ENCODE results near the gene NEK4. TPM values are rescaled to one million over a fixed set of nuclear protein-coding genes. Genes with fewer than 3 reads are reported as not detected.
"Not testable (repeated sequence)": the region's sequence is repeated elsewhere in the genome, so short reads cannot be mapped to it uniquely, and the experiment has no call there.

The NEK4 gene
- total RNA-seq, 1 experiment from 2014 or later = 17.7 TPM

DNA sequence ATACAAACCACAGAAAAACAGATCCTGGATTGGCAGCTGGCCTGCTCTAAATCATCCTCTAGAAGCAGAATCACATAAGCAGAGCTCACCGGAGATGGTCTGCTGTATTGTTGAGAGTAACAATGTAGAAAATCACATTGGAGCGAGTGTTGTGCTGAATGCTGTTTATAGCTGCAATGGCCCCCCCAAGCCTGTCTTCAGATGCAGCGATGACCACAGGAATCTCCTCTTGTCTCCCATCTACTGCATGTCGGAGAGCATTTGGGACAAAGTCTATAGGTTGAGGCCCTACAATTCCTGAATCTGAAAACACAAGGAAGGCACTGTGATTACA lies 73.1 kb downstream of the NEK4 start:
- DNase-seq (ENCODE audit: low read depth) = no peak

DNA sequence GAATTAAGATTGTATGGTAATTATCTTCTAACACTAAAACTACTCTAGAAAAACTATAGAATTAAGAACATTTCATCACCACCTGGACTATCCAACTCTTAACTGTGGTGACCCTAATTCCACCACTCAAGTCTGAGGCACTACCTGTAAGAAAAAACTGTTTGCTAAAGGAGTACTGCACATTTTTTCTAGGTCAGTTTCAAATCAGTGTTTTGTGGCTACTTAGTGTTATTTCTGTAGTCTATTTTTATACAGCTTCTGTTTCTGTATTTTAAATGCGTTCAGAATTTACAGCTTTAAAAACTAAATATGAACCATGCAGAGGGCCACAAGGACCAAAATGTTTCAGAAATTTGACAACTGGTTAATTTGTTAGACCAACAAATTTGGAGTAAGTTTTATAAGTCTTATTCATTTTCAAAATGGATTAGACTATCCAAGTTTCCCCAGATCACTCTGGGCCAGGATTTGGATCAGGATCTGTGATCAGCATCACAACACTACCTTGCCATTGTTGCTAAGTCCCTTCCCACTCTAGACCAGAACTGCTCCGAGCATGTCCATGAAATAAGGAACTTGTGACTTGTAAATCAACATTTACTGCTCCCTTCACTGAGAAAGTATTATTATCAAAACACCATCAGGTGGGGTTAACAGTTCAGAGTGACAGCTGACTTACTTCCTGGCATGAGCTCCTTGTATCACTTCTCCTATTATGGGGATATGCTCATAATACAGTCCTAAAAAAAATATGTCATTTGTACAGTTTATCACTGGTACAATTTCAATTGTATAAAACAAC lies 73.7 kb downstream of the NEK4 start:
- no peak for DNase-seq (ENCODE audit: low read depth)

DNA sequence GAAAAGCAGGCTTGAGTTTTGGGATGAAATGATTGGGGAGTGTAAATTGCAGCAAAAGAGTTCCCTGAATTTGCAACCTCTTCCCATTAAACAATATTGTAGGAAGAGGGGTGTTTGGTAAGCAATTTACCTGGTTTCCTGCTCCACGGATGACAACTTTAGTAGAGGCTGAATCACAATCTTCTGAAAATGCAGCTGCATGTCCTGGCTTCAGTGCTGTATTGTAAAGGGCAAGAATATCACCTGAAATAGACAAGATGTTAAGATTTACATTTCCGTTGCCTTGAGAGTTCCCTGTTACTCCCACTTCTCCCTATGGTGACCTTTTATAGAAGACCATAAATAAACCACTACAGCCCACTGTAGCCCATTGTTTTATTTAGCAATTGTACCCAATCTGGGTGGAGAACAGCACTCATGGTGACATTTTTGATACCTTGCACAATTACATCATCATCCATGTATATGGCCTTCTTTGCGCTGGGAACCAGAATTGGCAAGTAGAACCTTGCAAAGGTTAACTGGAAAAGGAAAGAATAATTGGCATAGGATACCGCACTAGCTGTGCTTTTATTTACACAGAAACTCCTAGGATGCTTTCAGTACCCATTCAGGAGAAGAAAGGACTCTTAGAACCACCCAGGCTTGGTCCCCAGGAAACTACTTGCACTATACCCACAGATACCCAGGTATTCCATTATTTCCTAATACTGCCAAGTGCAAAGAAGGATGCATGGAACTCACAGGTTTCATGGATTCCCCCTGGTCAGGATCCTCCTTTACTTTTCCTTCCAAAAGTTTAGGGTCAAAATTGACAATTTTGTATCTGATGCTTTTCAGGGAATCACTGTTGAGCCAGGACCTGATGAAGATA lies 74.7 kb downstream of the NEK4 start:
- DNase-seq (ENCODE audit: low read depth) = no peak

DNA sequence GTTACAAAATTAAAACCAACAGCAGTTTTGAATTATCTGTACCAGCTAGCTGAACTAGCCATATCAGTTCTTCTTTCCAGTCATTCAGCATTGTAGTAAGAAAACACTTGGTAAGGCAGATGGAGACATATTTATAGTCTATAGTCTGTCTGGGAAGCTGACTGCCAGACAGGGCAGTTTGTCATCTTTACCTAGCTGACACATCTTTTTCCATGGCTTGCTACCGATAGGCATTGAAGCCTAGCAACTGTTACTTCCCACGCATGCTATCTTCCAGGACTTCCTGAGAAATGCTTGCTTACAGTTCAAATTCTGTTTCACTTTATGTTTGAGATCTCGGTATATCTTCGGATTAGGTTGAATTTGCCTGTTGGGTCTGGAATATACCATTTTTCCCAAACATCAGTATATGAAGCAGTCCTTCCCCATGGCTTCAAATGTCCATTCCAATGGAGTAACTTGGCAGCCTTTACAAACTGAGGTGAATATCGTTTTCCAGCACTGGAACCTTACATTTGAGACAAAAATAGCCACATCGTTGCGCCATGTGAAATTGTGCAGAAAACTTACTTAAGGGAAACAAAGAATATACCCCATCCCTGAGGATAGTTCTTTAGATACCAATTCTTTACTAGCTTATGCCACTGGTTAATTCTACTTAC lies 76.1 kb downstream of the NEK4 start:
- DNase-seq (ENCODE audit: low read depth) = no peak

DNA sequence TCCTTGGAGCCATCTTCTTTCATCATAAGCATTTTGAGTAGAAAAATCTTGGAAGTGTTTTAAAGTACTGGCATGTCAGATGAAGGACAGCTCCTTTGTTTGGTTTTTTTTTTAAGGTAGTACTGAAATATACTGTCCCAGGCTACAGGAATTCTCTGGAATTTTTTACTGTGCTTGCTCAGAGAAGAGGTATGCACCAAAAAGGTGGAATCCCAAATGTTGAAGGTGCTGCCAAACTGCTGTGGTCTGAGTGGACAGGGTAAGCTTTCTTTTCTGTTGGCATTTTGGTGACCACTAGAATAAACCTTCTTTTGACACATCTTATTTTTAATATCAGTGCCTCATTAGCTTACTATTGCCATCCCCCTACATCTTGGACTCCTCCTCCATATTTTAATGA lies 77.7 kb downstream of the NEK4 start:
- no peak for DNase-seq (ENCODE audit: low read depth)

DNA sequence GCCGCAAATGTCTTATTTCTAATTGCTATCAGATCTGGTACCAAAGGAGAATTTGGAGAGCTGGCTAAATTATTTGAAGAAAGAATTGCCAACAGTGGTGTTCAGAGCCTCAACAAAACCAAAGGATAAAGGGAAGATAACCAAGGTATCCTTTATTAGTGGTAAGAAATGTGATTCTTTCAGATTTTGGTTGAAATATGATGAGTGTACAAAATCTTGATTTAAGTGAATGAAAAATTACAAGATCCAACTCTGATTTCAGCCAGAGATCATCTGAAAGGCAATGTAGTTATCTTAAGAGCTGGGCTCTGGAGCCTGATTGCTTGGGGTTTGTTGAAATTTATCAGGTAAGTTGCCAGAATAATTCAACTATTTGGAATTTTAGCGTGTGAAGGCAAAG lies 80.2 kb downstream of the NEK4 start:
- DNase-seq (ENCODE audit: low read depth) = no peak

DNA sequence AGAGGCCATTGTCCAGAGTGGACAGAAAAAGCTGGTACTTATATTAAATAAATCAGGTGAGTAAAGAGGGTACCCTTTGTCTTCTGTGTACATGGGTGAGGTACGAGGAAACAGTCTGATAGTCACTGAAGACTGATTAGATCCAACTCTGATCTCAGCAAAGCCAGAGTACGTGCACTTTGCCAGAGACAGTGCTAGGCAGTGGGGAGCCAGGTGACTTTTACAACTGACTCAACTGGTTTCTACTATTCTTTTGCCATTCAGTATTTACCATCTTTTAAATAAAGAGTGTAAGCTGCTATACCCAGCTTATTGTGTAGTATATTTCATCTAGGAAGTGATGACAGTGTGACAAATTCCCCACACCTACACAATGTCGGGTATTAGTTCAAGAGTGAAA lies 81.6 kb downstream of the NEK4 start:
- no peak for DNase-seq (ENCODE audit: low read depth)

DNA sequence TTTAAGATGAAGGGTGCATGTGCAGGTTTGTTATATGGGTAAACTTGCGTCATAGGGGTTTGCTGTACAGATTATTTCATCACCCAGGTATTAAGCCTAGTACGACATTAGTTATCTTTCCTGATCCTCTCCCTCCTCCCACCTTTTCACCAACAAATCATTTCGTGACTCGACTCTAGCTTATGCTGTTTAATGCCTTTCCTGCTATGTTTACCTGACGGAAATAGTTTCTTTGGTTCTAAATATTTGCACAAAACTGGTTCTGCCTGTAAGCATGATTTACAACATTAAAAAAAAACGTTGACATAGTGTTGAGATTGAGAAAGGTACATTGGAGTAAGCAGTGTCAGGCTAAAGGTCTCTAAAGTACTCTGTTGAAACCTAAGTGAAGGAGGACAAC lies 82.5 kb downstream of the NEK4 start:
- DNase-seq (ENCODE audit: low read depth) = no peak

DNA sequence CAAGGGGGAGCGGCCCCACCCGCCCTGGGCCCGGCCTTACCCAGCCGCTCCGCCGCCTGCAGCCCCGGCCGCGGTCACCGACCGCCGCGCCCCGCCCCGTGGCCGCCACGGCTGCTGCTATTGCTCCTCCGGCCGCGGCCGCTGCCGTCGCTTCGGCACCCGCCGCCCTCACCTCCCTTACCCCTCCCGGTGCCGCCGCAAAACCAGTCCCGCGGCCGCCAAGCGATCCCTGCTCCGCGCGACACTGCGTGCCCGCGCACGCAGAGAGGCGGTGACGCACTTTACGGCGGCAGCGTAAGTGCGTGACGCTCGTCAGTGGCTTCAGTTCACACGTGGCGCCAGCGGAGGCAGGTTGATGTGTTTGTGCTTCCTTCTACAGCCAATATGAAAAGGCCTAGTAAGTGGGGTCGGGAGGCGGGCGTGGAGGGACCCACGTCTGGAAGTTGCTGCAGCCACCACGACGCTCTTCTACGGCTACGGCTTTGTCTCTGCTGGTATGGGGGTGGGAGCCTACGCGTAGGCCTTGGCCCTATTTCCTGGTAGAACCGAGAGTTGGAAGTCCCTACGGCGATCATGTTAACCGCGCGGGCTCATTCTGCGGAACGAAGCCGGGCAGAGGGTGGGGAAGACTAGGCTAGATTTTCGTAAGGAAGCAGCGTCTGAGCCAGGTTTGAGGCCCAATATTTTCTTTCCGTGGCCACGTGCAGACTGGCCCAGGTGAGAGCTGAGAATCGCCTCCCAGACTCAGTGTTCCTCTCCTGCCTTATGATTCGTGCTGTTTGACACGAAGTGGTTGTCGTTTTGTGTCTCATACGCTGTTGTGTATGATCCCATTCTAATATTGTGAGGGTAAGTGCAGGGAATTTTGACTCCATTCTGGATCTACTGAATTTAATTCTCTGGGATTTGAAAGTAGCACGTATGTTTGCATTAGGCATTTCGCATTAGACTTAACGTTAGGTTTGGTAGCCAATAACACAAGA lies 84.7 kb downstream of the NEK4 start, which contains the start of the genes GNL3 and PBRM1:
GNL3 (plus strand) TSS at position 324 of the 983 bp plus-strand sequence; CDS start at position 385, 61 bp downstream.
PBRM1 (minus strand) TSS at position 205 of the 983 bp plus-strand sequence.
- DNase-seq (ENCODE audit: low read depth) = peak; percentile 95

DNA sequence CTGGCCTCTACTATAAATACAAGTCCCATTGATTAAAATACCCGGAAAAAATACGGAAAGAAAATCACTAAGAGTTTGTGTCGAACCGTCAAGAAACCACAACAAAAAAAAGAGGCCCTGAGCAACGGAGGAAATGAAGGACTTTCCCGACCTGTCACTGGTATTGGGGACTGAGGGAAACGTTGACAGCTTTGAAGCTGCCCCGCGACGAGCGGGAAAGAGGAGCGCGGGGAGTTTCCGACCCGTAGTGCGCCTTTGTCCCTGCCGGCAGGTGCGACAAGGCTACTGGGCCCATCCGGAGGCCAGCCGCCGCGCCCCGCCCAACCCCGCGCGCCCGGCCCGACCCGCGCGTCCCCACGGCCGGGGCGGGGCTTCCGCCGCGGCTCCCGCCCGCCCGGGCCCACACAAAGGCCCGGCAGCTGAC lies 85.4 kb downstream of the NEK4 start:
- DNase-seq (ENCODE audit: low read depth) = peak; percentile 81

DNA sequence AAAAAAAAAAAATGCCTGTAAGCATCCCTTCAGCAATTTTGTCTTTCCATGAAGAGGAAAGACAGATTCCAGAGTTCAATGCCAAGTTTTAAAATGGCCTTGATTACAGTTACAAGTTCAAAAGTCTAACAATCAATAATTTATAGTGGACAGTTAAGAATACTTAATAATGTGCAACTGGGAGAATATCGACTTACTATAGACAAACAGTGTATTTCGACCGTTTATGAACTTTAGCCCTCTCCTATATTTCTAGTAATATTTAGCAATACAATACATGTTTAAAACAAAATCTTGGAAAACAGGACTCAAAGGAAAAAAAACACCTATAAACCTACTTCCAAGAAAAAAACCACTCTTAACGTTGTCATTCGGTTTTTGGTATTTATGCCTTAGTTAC lies 86.6 kb downstream of the NEK4 start:
- DNase-seq (ENCODE audit: low read depth) = no peak

DNA sequence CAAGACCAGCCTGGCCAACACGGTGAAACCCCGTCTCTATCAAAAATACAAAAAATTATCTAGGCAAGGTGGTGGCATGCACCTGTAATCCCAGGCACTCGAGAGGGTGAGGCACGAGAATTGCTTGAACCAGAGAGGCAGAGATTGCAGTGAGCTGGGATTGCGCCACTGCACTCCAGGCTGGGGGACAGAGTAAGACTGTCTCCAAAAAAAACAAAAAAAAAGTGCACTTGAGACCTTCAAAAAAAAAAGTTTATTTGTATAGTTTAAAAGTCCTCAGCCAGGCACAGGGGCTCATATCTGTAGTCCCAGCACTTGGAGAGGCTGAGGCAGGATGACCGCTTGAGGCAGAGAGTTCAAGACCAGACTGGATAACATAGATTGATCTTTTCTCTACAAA lies 87.1 kb downstream of the NEK4 start:
- no peak for DNase-seq (ENCODE audit: low read depth)

DNA sequence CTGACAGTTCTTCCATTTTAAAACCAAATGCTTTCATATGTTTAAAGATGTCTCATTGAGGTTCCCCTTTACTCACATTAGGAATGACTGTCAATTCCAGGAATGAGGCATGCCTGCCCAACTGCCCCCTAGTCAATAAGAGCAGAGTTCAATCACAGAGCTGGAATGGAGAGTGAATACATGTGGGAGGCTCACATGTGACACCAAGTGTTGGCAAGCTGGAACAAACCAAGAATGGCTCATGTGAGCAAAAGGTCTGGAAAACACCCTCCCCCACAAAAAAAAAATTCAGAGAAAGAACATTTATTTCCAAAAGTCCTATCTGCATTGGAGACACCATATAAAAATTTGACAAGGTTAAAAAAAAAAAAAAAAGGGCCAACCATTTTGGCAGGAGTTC lies 88.7 kb downstream of the NEK4 start:
- peak; percentile 68 for DNase-seq (ENCODE audit: low read depth)

DNA sequence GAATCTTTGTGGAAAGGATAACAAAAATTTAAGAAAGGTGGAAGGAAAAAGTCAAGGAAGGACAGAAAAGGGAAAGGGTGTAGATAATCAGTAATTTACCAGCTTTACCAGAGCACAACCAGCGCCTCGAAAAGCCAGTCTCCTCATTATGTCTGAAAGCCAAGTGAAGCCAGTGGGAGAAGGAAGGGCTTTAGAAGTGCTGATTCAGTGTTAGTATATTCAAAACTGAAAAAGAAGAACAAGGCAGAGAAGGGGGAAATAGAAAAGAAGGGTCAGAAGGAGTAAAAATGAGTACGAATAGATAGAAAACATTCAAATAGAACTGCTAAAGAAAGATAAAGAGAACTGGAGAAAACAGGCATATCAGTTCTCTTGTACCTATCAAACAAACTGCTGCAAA lies 89.1 kb downstream of the NEK4 start:
- DNase-seq (ENCODE audit: low read depth) = no peak

DNA sequence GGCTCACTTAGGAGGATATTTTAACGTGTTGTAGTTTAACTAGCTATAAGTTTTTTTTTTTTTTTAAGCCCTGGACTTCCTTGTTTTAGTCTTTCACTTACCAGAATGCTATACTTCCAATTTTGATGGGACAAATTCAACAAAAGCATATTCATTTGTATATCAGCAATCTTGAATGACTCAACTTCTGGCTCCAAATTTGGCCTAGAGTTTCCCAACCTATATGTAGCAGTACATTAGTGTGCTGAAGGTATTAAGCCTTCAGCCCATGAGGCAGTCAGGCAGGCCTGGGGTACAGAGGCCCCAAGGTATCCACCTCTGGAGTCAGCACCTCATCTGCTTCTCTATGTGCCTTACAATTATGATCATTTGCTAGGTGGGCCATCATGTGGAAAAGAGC lies 90.9 kb downstream of the NEK4 start:
- no peak for DNase-seq (ENCODE audit: low read depth)

DNA sequence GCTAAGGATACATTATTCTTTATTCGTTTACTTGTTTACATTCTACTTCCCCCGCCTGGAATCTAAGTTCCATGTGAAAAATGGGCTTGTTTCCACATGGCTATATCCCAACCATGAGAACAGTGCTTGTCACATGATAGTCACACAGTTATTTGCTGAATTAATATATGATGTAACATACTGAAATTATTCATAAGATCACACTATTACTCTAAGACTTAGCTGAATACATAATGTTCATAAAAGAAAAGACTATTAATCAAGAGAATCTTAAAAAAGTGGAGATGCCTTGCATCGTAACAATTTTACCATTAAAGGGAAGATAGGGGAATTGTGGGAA lies 91.6 kb downstream of the NEK4 start:
- DNase-seq (ENCODE audit: low read depth) = no peak

DNA sequence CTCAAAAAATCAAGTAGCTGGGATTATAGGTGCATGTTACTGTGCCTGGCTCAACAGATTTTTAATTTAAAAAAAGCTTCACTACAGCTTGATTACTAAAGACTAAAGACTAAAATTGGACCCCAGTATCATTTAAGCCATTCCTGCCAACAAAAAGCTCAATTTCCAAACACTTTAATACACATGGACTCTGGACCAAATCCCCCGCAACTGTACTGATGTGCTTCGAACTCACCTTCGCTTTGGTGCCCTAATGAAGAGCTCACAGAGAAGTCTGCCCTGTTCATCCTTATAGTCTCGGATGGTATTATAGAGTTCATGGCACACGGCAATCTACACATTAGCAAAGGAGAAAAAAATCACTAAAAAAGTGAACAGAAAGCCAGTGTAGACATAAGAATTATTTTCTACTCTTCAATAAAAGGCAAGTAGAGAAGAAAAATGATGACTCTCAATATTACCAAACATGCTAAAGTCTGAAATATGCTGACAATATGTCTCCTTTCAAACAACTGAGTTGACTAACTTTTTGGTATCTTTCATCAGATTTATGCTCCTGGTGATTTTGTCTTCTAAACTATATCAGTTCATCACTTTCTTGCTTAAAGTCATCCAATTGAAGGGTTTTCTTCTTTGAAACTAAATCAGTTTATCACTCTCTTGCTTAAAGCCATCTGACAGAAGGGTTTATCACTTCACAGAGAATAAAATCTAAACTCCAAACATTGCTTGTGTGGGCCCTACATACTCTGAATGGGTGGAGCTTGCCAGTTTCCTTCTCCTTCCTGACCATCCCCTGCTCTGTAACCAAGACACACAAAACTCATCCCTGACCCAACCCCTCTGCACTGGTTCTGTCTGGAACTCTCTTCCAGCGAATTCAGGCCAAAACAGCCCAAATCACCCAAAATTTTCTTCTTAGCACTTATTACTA lies 92.2 kb downstream of the NEK4 start:
- no peak for DNase-seq (ENCODE audit: low read depth)

DNA sequence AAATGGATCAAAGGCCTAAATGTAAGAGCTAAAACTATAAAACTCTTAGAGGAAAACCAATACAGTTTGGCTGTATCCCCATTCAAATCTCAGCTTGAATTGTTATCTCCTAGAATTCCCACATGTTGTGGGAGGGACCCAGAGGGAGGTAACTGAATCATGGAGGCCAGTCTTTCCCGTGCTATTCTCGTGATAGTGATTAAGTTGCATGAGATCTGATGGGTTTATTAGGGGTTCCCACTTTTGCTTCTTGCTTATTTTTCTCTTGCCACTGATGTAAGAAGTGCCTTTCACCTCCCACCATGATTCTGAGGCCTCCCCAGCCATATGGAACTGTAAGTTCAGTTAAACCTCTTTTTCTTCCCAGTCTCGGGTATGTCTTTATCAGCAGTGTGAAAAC lies 94.5 kb downstream of the NEK4 start:
- DNase-seq (ENCODE audit: low read depth) = not testable (repeated sequence)

DNA sequence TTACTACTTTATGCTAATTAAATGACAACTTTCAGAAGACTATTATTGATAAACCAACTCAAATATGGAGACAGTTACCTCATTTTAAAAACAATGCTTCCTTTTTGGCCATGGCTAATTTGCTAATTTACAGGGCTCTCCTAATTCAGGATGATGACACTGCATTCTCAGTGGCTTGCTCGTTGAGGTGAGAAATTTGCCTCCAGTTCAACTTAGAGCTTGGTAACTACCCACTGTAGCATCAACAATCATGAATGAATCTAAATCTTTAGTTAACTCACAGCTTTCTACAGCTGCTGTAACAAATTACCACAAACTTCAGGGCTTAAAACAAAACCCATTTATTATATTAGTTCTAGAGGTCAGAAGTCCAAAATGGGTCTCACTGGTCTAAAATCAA lies 99.1 kb downstream of the NEK4 start:
- DNase-seq (ENCODE audit: low read depth) = no peak

Measured in RPMI7951 (cell line).